BE2C (cell line): ENCODE results near the gene E2F4.

Experiments used
- DNase-seq: peaks from one replicate; pipeline ENCODE4 v3.0.0-alpha.2; 2020
- H3K27me3 ChIP-seq: fragments of 250-450 bp; sonication (Bioruptor Pico); 2 replicates; pipeline ENCODE4 v1.5.1; 2020; ENCODE audit warnings: mild to moderate bottlenecking
- H3K36me3 ChIP-seq: fragments of 250-450 bp; sonication (Bioruptor Pico); 2 replicates; pipeline ENCODE4 v1.5.1; 2020; ENCODE audit warnings: mild to moderate bottlenecking
- H3K4me1 ChIP-seq: fragments of 250-450 bp; sonication (Bioruptor Pico); 2 replicates; pipeline ENCODE4 v1.5.1; 2020
- H3K4me3 ChIP-seq: 2 replicates; pipeline ENCODE4 v1.5.1; 2011; ENCODE audit warnings: low read depth, low read length
- H3K9me3 ChIP-seq: fragments of 250-450 bp; sonication (Bioruptor Pico); 2 replicates; pipeline ENCODE4 v1.5.1; 2020
- CTCF ChIP-seq: IDR thresholded peaks from 2 replicates; pipeline ENCODE4 v1.5.1; 2012; ENCODE audit warnings: mild to moderate bottlenecking, low read depth, low read length

E2F4 gene

GRCh38 chr16:67166110-67166547 lies 25.8 kb upstream of the E2F4 start:
- H3K9me3 ChIP-seq: no peaks in the 10 kb centered on the region
- H3K4me3 ChIP-seq: no peak overlapping the region
- peaks cover 13% of the 10 kb centered on the region for H3K4me1 ChIP-seq
- H3K27me3 ChIP-seq: no peaks in the 10 kb centered on the region; the same call in 1 of the 2 replicates
- no peak for TF ChIP-seq CTCF
- DNase-seq: peak; percentile 10
- no peaks in the 10 kb centered on the region for H3K36me3 ChIP-seq

DNA sequence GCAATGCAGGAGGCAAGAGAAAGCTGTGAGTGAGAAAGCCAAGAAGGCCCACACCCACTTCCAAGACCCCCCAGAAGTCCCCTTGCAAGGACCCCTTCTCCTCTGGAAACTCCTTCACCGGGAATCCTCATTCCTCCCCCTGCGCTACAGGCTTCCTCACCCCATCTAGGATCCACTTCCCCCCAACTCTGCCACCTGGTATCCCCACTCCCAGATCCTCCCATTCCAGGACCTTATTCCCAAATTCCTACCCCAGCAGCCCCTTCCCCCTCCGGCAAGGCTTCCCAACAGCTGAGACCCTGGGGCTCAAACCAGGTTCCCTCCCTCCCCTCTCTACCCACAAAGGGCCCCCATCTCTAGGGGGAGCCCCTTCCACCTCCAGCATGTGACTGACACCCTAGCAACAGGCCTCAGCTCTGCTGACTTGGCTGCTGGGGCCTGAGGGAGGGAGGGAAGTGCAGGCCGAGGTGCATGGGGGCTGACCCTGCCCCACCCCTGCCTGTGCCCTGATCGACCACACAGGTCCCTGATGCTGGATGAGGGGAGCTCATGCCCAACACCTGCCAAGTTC lies 25.3 kb upstream of the E2F4 start:
- Histone ChIP-seq H3K27me3 (no peaks in the 10 kb centered on the region; the same call in 1 of the 2 replicates), H3K36me3 (no peaks in the 10 kb centered on the region), H3K9me3 (no peaks in the 10 kb centered on the region), H3K4me1 (peaks cover 14% of the 10 kb centered on the region), H3K4me3 (no peak overlapping the region)
- DNase-seq: no peak
- TF ChIP-seq CTCF: no peak

- no peak for DNase-seq
- Histone ChIP-seq H3K27me3 (no peaks in the 10 kb centered on the region; the same call in 1 of the 2 replicates), H3K4me3 (no peak overlapping the region), H3K9me3 (no peaks in the 10 kb centered on the region), H3K36me3 (no peaks in the 10 kb centered on the region), H3K4me1 (peaks cover 14% of the 10 kb centered on the region)
- TF ChIP-seq CTCF: no peak
Measured at GRCh38 chr16:67167588-67167987, 24.4 kb upstream of the E2F4 start.

GRCh38 chr16:67169011-67169451 lies 22.9 kb upstream of the E2F4 start:
- DNase-seq: peak; percentile 8
- Histone ChIP-seq H3K36me3 (no peaks in the 10 kb centered on the region), H3K9me3 (no peaks in the 10 kb centered on the region), H3K27me3 (no peaks in the 10 kb centered on the region; the same call in 1 of the 2 replicates), H3K4me3 (peak overlapping the region; percentile 58), H3K4me1 (peaks cover 14% of the 10 kb centered on the region)
- TF ChIP-seq CTCF: no peak

GRCh38 chr16:67169642-67170167 lies 22.2 kb upstream of the E2F4 start:
- no peaks in the 10 kb centered on the region for H3K27me3 ChIP-seq
- H3K36me3 ChIP-seq: no peaks in the 10 kb centered on the region
- no peaks in the 10 kb centered on the region for H3K9me3 ChIP-seq
- peak; percentile 82 for TF ChIP-seq CTCF
- peak overlapping the region; percentile 58 for H3K4me3 ChIP-seq
- peaks cover 14% of the 10 kb centered on the region for H3K4me1 ChIP-seq
- DNase-seq: peak; percentile 83
